Cardiac fibroblast (primary cell): ENCODE measurements around the gene PCDHGA1.
"Not testable (repeated sequence)": the region's sequence is repeated elsewhere in the genome, so short reads cannot be mapped to it uniquely, and the experiment has no call there.

Experiments
- DNase-seq, 2 donors: peaks; one replicate each; pipeline versions ENCODE4 v3.0.0 to v3.0.0-alpha.2; 2010; ENCODE audit warnings: low read depth in 2 of 2
- H3K4me3 ChIP-seq, 2 donors: replicated peaks in 1 of 2; 1 replicate in 1 of 2; 2 replicates in 1 of 2; pipeline ENCODE4 v1.5.1; 2011; ENCODE audit warnings: low read depth in 2 of 2, low read length in 2 of 2, mild to moderate bottlenecking in 2 of 2, moderate library complexity in 1 of 2
- CTCF ChIP-seq: IDR thresholded peaks from one replicate; pipeline ENCODE4 v1.5.1; 2011; ENCODE audit warnings: low read depth, mild to moderate bottlenecking, low read length, inconsistent platforms

PCDHGA1 gene

GRCh38 chr5:141431286-141431685 is 101.0 kb downstream of the PCDHGA1 start:
- DNase-seq, result peak; percentile 56 to 59
- TF ChIP-seq CTCF, result no peak
- H3K4me3 ChIP-seq, result peak overlapping the region; percentile 43 to 55

- H3K4me3 ChIP-seq, DNase-seq: not testable (repeated sequence)
These were observed 102.0 kb downstream of the PCDHGA1 start for GRCh38 chr5:141432308-141432707.

GRCh38 chr5:141432726-141433125 is 102.4 kb downstream of the PCDHGA1 start:
- not testable (repeated sequence) for DNase-seq, H3K4me3 ChIP-seq

GRCh38 chr5:141434006-141434405 is 103.7 kb downstream of the PCDHGA1 start:
- no peak overlapping the region for H3K4me3 ChIP-seq
- DNase-seq, result peak in 1 of 2 donors; percentile 25
- TF ChIP-seq CTCF, result no peak

GRCh38 chr5:141437221-141437620 is 106.9 kb downstream of the PCDHGA1 start:
- peak in 1 of 2 donors; percentile 24 for DNase-seq
- no peak overlapping the region for H3K4me3 ChIP-seq
- no peak for TF ChIP-seq CTCF

GRCh38 chr5:141439411-141440141 is 109.3 kb downstream of the PCDHGA1 start:
- DNase-seq, result no peak
- no peak overlapping the region for H3K4me3 ChIP-seq
- no peak for TF ChIP-seq CTCF

- no peak overlapping the region for H3K4me3 ChIP-seq
- no peak for TF ChIP-seq CTCF
- no peak for DNase-seq
These were observed 110.0 kb downstream of the PCDHGA1 start for GRCh38 chr5:141440341-141440740.

GRCh38 chr5:141441571-141442170 is 111.4 kb downstream of the PCDHGA1 start:
- H3K4me3 ChIP-seq, result no peak overlapping the region
- no peak for TF ChIP-seq CTCF
- no peak for DNase-seq
